ENCODE results near the gene RNF32.
"Not testable (repeated sequence)": the region's sequence is repeated elsewhere in the genome, so short reads cannot be mapped to it uniquely, and the experiment has no call there.

RNF32 gene

GRCh38 chr7:156642306-156643045 is 1.9 kb downstream of the RNF32 start:
- no peak for DNase-seq

DNA sequence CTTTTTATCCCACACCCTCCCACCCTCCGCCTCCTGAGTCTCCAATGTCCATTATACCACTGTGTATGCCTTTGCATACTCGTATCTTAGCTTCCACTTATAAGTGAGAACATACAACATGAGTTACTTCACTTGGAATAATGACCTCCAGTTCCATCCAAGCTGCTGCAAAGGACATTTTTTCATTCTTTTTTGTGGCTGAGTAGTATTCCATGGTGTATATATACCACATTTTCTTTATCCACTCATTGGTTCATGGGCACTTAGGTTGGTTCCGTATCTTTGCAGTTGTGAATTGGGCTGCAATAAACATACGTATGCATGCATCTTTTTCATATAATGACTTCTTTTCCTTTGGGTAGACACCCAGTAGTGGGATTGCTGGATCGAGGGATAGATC is 6.8 kb downstream of the RNF32 start:
- DNase-seq: not testable (repeated sequence)

DNA sequence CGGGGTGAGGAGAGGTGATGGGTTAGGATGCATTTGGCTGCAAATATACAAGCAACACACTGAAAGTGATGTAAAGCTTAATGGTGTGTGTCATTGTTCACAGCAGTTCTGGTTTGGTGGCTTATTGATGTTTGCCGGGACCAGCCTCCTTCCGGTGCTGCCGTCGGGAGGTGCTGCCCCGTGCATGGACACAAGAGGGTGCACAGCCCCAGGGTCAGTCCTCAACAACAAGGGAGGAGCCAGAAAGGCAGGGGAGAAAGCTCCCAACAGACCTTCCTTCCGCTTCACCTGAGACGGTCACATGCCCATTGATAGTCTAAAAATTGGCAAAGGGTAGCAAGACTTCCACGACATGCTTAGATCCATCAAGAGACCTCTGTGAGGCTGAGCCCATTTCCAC is 9.5 kb downstream of the RNF32 start:
- DNase-seq: no peak

DNA sequence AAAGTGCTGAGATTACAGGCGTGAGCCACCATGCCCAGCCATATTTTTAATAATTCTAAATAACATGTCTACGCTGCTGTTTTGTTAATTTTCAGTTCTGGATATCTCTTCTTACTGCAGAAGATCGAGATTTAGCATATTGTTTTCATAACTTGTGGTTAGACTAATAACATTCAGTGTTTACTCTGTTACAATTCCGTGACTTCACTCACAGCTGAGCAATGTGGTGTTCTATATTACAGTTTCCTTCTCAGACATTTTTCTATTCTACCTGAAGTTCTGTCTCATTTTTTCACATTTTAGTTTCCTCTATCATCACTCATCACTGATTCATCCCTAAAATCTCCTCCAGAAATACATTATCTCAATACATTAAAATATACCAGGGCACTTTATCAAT is 10.9 kb downstream of the RNF32 start:
- no peak for DNase-seq

- no peak for DNase-seq
Measured at GRCh38 chr7:156652886-156653568, 12.5 kb downstream of the RNF32 start.

DNA sequence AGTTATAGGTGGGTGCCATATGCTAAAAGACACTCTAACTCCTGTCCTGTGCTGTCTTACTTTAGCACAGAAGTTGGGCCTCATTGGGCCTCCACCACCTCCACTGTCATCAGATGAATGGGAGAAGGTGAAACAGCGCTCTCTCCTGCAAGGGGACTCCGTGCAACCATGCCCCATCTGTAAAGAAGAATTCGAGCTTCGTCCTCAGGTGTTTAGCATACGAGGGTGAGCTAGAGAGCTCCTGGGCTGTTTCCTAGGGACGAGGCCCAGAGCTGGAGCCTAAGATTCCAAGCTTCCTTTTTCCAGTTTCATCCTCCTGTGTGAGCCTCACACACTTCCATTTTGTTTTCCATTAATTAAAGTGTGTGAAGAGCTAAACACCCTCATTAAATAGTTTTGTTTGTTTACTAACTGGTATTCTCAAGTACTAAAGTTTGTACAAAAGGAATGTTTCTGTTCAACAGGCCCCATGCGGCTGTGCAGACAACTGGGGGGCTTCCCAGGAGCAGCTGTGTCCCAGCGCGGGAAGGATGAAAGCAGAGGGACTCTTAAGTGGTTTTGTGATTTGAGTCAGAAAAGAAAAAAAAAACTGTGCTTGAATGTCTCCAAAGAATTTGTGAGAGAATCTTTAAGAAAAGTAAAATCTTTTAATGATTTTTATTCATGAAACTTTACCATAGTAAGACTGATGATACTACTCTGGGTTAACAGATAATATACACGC is 14.1 kb downstream of the RNF32 start:
- DNase-seq: no peak

GRCh38 chr7:156655251-156655650 is 14.7 kb downstream of the RNF32 start:
- DNase-seq: no peak

GRCh38 chr7:156655983-156656382 is 15.4 kb downstream of the RNF32 start:
- DNase-seq: no peak

DNA sequence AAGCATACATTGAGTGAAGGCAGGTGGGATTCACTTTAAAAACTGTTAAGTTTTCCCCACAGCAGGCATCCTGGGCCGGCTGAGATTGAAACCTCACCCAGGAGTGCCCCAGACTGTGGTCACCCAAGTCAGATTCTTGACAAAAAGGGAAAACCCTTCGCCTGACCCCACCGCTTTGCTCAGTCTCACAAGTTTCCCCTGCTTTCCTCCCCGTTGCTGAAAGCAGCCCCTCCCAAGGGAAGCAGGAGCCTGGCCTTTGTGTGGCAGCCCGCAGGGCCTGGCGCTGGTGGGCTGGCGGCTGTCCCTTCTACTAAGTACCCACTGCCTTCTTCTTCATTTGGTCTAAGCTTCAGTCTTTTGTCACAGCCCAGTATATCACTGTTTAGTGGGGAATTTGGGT is 16.0 kb downstream of the RNF32 start:
- DNase-seq: no peak

GRCh38 chr7:156657681-156658080 is 17.1 kb downstream of the RNF32 start:
- DNase-seq: no peak

- no peak for DNase-seq
Measured at GRCh38 chr7:156659203-156659602, 18.6 kb downstream of the RNF32 start.

- no peak for DNase-seq
Measured at GRCh38 chr7:156659961-156660360, 19.4 kb downstream of the RNF32 start.

- DNase-seq: no peak
Measured at GRCh38 chr7:156661637-156662036, 21.1 kb downstream of the RNF32 start.

DNA sequence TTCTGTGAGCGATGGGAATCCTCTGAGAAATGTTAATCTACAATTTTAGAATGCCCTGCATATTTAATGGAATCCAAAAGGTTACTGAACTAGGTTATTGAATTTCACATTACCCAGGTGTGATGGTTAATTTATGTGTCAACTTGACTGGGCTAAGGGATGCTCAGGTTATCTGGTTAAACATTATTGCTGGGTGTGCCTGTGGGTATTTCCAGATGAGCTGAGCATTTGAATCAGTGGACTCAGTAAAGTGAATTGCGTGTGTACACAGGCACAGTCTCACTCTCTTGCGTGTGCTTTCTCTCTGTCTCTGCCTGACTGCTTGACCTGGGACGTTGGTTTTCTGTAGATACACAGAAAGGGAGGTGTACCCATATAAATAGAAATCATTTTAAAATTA is 21.7 kb downstream of the RNF32 start:
- DNase-seq: no peak

GRCh38 chr7:156665101-156665500 is 24.5 kb downstream of the RNF32 start:
- DNase-seq: no peak

DNA sequence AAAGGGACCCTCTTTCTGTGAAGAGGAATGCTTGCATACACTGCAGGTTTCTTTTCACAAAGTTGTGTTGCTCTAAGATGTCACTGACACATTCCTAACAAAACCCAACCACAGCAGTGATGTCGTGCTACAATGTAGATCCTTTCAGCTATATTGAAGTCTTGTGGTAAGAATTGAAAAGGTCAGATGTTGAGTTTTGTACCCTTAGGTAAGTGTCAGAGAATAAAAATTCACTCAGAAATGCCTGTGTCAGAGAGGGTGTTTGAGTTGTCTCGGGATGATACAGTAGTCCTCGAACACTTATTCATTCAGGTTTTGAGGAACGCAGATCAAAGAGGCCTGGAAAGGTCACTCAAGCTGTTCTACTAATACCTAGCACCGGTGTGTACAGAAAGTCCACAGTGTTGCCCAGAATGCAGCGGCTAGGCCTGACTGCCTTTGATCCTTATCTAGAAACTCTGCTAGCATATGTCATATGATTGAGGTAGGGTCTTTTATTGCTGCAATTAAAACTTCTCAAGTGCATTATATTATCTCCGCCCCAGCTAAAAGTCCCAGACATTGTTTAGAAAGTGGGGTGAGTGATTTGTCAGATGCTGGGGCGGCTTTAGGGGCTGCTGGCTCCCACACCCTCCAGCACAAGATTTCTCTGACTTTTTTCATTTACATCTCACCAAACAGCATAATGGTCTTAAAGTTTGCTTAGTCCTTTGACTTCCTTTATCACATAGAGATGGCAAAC is 26.0 kb downstream of the RNF32 start:
- no peak for DNase-seq

DNA sequence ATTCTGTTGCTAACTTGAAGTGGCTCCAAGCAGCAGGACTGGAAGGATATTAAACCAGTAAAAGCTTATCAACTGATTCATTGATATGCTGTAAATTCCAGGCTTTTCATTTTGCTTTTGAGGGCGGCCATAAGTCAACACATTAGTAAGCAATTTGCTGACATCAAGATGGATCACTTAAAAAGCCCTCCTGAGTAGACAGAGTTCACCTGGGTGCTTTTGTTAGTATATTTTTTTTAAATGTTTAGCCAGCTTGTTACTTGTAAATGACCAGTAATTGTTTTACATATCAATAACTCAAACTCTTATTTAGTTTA is 26.5 kb downstream of the RNF32 start:
- DNase-seq: no peak

DNA sequence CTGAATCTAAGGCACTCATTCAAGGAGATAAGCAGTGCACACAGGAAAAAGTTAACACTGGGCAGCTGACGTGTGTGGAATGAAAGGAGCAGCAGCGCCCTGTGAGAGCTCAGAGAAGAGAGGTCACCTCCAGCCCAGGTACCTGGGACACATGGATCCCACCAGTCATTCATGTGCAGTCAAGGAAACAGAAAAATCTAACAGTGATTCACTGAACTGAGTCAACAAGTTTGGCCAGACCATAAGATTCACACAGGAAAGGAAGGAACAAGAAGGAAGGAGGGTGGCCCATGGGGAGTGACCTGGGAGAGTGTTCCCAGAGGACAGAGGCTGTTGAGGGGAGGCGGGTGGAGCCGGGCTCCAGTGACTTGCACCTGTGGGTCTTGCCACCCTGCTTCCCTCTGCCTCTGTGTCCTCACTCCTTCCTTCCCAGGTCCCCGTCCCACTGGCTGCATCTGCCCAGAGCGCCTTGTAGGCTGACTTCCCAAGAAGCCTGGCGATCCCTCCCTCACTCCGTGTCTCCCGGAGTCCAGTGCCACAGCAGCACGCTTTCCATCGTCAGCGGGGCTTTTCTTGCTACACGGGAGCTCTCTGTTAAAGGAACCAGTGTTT is 27.7 kb downstream of the RNF32 start:
- DNase-seq: no peak

DNA sequence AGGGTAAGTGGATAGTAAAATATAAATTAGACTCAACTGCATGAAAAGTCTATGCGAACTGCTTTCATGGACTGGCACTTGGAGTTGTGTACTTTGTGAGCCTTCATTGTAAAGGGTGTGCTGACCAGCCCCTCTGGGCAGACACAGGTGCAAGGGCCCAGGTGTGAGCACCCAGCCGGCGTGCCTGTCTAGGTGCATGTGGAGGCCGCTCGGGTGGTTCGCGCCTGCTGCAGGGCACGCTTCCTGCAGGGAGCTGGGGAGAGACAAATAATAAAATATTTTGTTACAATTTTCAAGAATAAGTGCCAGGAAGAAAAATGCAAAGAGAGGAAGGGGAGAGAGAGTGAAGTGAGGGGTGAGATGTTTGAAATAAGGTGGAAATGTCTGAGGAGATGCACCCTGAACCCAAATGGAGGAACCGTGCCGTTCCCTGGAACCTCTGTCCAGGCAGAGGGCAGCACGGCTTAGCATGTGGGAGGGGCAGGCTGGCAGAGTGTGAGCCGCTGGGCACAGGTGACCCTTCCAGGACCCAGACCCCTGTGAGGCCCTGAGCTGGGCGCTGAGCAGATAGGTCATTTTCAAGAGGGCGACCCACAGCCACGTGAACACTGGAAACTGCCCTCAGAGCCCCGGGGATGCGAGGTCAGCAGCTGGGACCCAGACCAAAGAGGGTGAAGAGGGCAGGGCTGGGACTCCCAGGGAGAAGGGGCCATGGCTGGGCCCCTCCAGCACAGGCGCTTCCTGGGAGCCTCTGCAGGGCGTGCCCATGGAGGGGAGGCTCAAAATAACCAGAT is 28.7 kb downstream of the RNF32 start:
- DNase-seq: no peak

GRCh38 chr7:156673454-156673853 is 32.9 kb downstream of the RNF32 start:
- no peak for DNase-seq

GRCh38 chr7:156673902-156674301 is 33.3 kb downstream of the RNF32 start:
- DNase-seq: no peak

GRCh38 chr7:156675721-156676120 is 35.1 kb downstream of the RNF32 start:
- no peak for DNase-seq
